B cell (primary cell): ENCODE results near the gene PIGB. TPM values are rescaled to one million over a fixed set of nuclear protein-coding genes. Genes with fewer than 3 reads are reported as not detected.
"Not testable (repeated sequence)": the region's sequence is repeated elsewhere in the genome, so short reads cannot be mapped to it uniquely, and the experiment has no call there.

Source experiments
- ATAC-seq: fragments of 200-7000 bp; cut with Tn5 transposase; one replicate; pipeline ENCODE4 v1.10.0; 2021; ENCODE audit warnings: low read depth, mild to moderate bottlenecking, moderate number of reproducible peaks, moderate library complexity
- CTCF ChIA-PET: fragments of 350-600 bp; sonication (Branson Sonifier 250); formaldehyde crosslinking; loops from one replicate; lab custom pipeline; 2021; ENCODE audit warnings: antibody characterized with exemption, inconsistent platforms; lab: Charles Lee
- POLR2A ChIA-PET: fragments of 350-600 bp; sonication (Branson Sonifier 250); formaldehyde crosslinking; loops from one replicate; lab custom pipeline; 2021; ENCODE audit warnings: antibody characterized with exemption; lab: Charles Lee
- DNase-seq: peaks from one replicate; pipeline ENCODE4 v3.0.0; 2013
- H2AFZ ChIP-seq: 2 replicates; pipeline ENCODE4 v1.6.1; 2012; ENCODE audit warnings: mild to moderate bottlenecking, low read depth, low read length; ENCODE audit not compliant: insufficient read depth, poor library complexity, severe bottlenecking
- H3K27ac ChIP-seq, 2 donors: 1 replicate in 1 of 2; 2 replicates in 1 of 2; pipeline ENCODE4 v1.5.1; 2012 to 2013; ENCODE audit warnings: low read length in 2 of 2, mild to moderate bottlenecking in 2 of 2, moderate library complexity in 1 of 2
- H3K27me3 ChIP-seq, 4 experiments: fragments of 200-600 bp in 1 of 4; sonication (generic) in 1 of 4; replicated peaks in 1 of 4; 1 replicate in 2 of 4; 2 replicates in 2 of 4; pipeline versions ENCODE4 v1.6.1 to v1.7.0; 2013 to 2016; ENCODE audit warnings: low read length in 3 of 4, mild to moderate bottlenecking in 2 of 4, mixed read lengths in 1 of 4, moderate library complexity in 1 of 4; ENCODE audit not compliant: insufficient read depth in 4 of 4, control insufficient read depth in 3 of 4; ENCODE audit errors: control extremely low read depth in 1 of 4
- H3K36me3 ChIP-seq, 2 experiments: replicated peaks in 1 of 2; 1 replicate in 1 of 2; 2 replicates in 1 of 2; pipeline versions ENCODE4 v1.6.1 to v1.7.1; 2013; ENCODE audit warnings: low read length in 1 of 2; ENCODE audit not compliant: insufficient read depth in 2 of 2, control insufficient read depth in 1 of 2; ENCODE audit errors: control extremely low read depth in 1 of 2, extremely low read depth in 1 of 2
- H3K4me1 ChIP-seq, 2 donors: fragments of 200-600 bp in 1 of 2; sonication (generic) in 1 of 2; 1 replicate in 1 of 2; 2 replicates in 1 of 2; pipeline versions ENCODE4 v1.5.1 to v1.6.1; 2013 to 2017; ENCODE audit warnings: low read length in 2 of 2; ENCODE audit not compliant: control insufficient read depth in 2 of 2, insufficient read depth in 2 of 2
- H3K4me2 ChIP-seq: replicated peaks from 2 replicates; pipeline ENCODE3; 2012; ENCODE audit warnings: mild to moderate bottlenecking, low read depth, low read length; ENCODE audit not compliant: poor library complexity, severe bottlenecking
- H3K4me3 ChIP-seq, 5 experiments: fragments of 200-600 bp in 1 of 5; sonication (generic) in 1 of 5; 1 replicate in 3 of 5; 2 replicates in 2 of 5; pipeline versions ENCODE4 v1.5.1 to v1.7.0; 2011 to 2016; ENCODE audit warnings: low read length in 4 of 5, mild to moderate bottlenecking in 4 of 5, low read depth in 2 of 5, control low read depth in 1 of 5, moderate library complexity in 1 of 5; ENCODE audit not compliant: insufficient read depth in 1 of 5; ENCODE audit errors: control extremely low read depth in 1 of 5, extremely low read depth in 1 of 5
- H3K79me2 ChIP-seq: fragments of 200-600 bp; sonication (generic); one replicate; pipeline ENCODE4 v1.6.0; 2016; ENCODE audit warnings: low read length; ENCODE audit not compliant: control insufficient read depth, insufficient read depth
- H3K9ac ChIP-seq: fragments of 200-600 bp; sonication (generic); 2 replicates; pipeline ENCODE4 v1.6.1; 2017; ENCODE audit warnings: mild to moderate bottlenecking, low read length, moderate library complexity
- H3K9me3 ChIP-seq, 3 donors: one replicate each; pipeline versions ENCODE4 v1.6.1 to v1.7.1; 2013; ENCODE audit warnings: low read length in 2 of 3; ENCODE audit not compliant: control insufficient read depth in 2 of 3, insufficient read depth in 1 of 3; ENCODE audit errors: control extremely low read depth in 1 of 3
- H4K20me1 ChIP-seq: 2 replicates; pipeline ENCODE4 v1.6.0; 2012; ENCODE audit warnings: mild to moderate bottlenecking, low read length; ENCODE audit not compliant: insufficient read depth, control insufficient read depth, poor library complexity, severe bottlenecking
- H3K27ac Mint-ChIP-seq: one replicate; pipeline ENCODE4 v1.8.0; 2021; ENCODE audit warnings: mixed read lengths
- H3K27me3 Mint-ChIP-seq: one replicate; pipeline ENCODE4 v1.8.0; 2021; ENCODE audit warnings: mixed read lengths
- H3K4me1 Mint-ChIP-seq: one replicate; pipeline ENCODE4 v1.8.0; 2021; ENCODE audit warnings: mixed read lengths
- H3K4me3 Mint-ChIP-seq: one replicate; pipeline ENCODE4 v1.8.0; 2021; ENCODE audit warnings: mixed read lengths
- H3K9me3 Mint-ChIP-seq: one replicate; pipeline ENCODE4 v1.8.0; 2022; ENCODE audit warnings: mixed read lengths; ENCODE audit not compliant: insufficient read depth
- EZH2 ChIP-seq: IDR thresholded peaks from 2 replicates; pipeline ENCODE4 v1.6.1; 2012; ENCODE audit warnings: borderline replicate concordance, low read depth, mild to moderate bottlenecking, moderate library complexity, low read length; ENCODE audit not compliant: insufficient read depth, poor library complexity, severe bottlenecking
- WGBS: methylation state at CpG from one replicate; pipeline ENCODE4 v1.1.5; 2013; ENCODE audit warnings: missing lambda C conversion rate; ENCODE audit not compliant: insufficient coverage; 5-methylcytosine and 5-hydroxymethylcytosine counted together
- intact Hi-C: fragments of 100-400 bp; cut with micrococcal nuclease; formaldehyde crosslinking; loops from one replicate; pipeline ENCODE4 v1.10.0; 2022
- polyA plus RNA-seq: library from polyadenylated mRNA; depleted of rRNA; stranded (reverse); fragments of >200 nt; gene quantifications from 2 replicates; pipeline ENCODE4 v1.2.3, GENCODE V29; 2012
- total RNA-seq, 2 donors: library from RNA; stranded (reverse); fragments of 120-200 nt in 1 of 2; gene quantifications; 1 replicate in 1 of 2; 2 replicates in 1 of 2; pipeline versions ENCODE4 v1.2.3 to v1.2.4, GENCODE V29; 2013 to 2022
- TF ChIP-seq, protein P1 (sequence below): fragments of 200-600 bp; IDR thresholded peaks from one replicate; pipeline ENCODE4 v1.8.0; 2022; ENCODE audit warnings: antibody characterized with exemption, mild to moderate bottlenecking

The PIGB gene
- total and polyA plus RNA-seq, 2 donors (not counting 1 experiment from before 2014, with no cell fraction given) = 21.1 to 41.7 TPM

DNA sequence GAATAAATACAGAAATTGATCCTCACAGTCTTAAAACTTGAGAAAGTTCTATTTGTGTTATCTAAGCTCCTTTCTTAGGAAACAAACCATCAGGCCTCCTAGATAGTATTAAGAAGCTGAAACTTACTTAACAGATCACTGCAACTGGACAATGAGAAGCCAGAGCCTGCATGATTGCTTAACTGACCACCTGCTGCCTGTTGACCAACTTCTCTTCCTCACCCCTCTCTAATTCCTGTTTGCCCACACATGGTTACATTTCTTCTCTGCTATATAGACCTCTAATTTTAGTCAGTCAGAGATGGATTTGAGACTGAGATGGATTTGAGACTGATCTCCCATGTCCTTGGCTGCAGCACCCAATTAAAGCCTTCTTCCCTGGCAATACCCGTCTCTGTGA is 75.7 kb downstream of the PIGB start:
- H3K36me3 ChIP-seq = peaks cover 0 to 1% of the 10 kb centered on the region in 2 experiments
- no peaks in the 10 kb centered on the region for H3K9me3 ChIP-seq
- H2AFZ ChIP-seq = no peak overlapping the region
- no peaks in the 10 kb centered on the region for H3K27me3 ChIP-seq
- H3K27ac ChIP-seq = no peak overlapping the region
- H3K4me1 Mint-ChIP-seq = peaks cover 3% of the 10 kb centered on the region
- H3K27me3 Mint-ChIP-seq = no peaks in the 10 kb centered on the region
- intact Hi-C loops = no loop called here
- DNase-seq = no peak
- H3K79me2 ChIP-seq = peaks cover 16% of the 10 kb centered on the region
- H4K20me1 ChIP-seq = peaks cover 21% of the 10 kb centered on the region
- H3K4me3 ChIP-seq = no peak overlapping the region
- TF ChIP-seq, protein P1, sequence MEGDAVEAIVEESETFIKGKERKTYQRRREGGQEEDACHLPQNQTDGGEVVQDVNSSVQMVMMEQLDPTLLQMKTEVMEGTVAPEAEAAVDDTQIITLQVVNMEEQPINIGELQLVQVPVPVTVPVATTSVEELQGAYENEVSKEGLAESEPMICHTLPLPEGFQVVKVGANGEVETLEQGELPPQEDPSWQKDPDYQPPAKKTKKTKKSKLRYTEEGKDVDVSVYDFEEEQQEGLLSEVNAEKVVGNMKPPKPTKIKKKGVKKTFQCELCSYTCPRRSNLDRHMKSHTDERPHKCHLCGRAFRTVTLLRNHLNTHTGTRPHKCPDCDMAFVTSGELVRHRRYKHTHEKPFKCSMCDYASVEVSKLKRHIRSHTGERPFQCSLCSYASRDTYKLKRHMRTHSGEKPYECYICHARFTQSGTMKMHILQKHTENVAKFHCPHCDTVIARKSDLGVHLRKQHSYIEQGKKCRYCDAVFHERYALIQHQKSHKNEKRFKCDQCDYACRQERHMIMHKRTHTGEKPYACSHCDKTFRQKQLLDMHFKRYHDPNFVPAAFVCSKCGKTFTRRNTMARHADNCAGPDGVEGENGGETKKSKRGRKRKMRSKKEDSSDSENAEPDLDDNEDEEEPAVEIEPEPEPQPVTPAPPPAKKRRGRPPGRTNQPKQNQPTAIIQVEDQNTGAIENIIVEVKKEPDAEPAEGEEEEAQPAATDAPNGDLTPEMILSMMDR = no peak
- no peak for TF ChIP-seq EZH2
- ChIA-PET CTCF (interaction anchor here (1.7 kb wide), 1 partner anchor 40 kb away, joined by 3 read pairs; no protein-coding TSS in a partner anchor), POLR2A (no interaction called here)
- no peak for ATAC-seq
- H3K4me3 Mint-ChIP-seq = no peak overlapping the region
- H3K9me3 Mint-ChIP-seq = no peaks in the 10 kb centered on the region
- no peaks in the 10 kb centered on the region for H3K4me1 ChIP-seq
- WGBS = 90% methylated on average over 1 of the region's 1 CpG
- H3K27ac Mint-ChIP-seq = no peak overlapping the region
- H3K4me2 ChIP-seq = no peak overlapping the region
- no peak overlapping the region for H3K9ac ChIP-seq

DNA sequence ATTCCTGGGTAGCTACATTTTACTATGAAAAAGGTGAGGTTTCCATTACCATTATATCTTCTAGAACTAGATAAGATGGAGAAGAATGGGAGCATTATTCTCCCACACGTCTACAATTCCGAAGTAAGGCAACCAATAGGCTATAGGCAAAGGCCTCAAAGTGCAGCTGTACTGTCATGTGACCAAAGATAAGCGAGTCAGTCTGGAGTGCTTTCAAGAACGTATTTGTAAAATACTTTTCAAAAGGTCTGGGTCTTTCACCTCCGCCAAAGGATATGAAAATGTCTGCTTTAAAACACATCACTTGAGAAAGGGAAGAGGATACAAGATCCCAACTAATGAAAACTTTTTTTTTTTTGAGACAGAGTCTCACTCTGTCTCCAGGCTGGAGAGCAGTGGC is 79.2 kb downstream of the PIGB start:
- Histone ChIP-seq H3K9ac (no peak overlapping the region), H3K79me2 (peaks cover 47% of the 10 kb centered on the region), H3K27ac (no peak overlapping the region), H4K20me1 (peaks cover 8% of the 10 kb centered on the region), H3K27me3 (no peaks in the 10 kb centered on the region), H3K36me3 (peaks cover 0 to 1% of the 10 kb centered on the region in 2 experiments), H3K4me1 (peaks cover 0 to 7% of the 10 kb centered on the region in 2 donors), H3K4me2 (no peak overlapping the region), H3K9me3 (no peaks in the 10 kb centered on the region), H2AFZ (no peak overlapping the region), H3K4me3 (no peak overlapping the region)
- H3K27ac Mint-ChIP-seq = no peak overlapping the region
- TF ChIP-seq EZH2 = no peak
- TF ChIP-seq, protein P1 = no peak
- no peaks in the 10 kb centered on the region for H3K27me3 Mint-ChIP-seq
- H3K9me3 Mint-ChIP-seq = no peaks in the 10 kb centered on the region
- H3K4me3 Mint-ChIP-seq = no peak overlapping the region
- H3K4me1 Mint-ChIP-seq = peaks cover 15% of the 10 kb centered on the region
- intact Hi-C loops = no loop called here
- DNase-seq (no peak), ATAC-seq (no peak)
- POLR2A ChIA-PET = no interaction called here
- CTCF ChIA-PET = interaction anchor here (3.0 kb wide), 1 partner anchor 10 kb away, joined by 9 read pairs; the partner anchor contains the start of genes CCPG1 and PIERCE2
- WGBS = 100% methylated on average over 3 of the region's 5 CpGs

DNA sequence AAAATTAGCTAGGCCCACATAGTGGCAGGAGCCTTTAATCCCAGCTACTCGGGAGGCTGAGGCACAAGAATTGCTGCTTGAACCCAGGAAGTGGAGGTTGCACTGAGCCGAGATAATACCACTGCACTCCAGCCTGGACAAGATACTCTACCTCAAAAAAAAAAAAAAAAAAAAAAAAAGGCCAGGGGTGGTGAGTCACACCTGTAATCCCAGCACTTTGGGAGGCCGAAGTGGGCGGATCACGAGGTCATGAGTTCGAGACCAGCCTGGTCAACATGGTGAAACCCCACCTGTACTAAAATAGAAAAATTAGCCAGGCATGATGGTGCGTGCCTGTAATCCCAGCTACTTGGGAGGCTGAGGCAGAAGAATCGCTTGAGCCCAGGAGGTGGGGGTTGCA is 81.0 kb downstream of the PIGB start:
- peaks cover 62% of the 10 kb centered on the region for H3K79me2 ChIP-seq
- POLR2A ChIA-PET = not testable (repeated sequence)

More for the DNA sequence above, 81.0 kb downstream of the PIGB start:
- H3K9me3 Mint-ChIP-seq, H3K4me2 ChIP-seq, H3K27ac Mint-ChIP-seq, H3K9me3 ChIP-seq, H3K36me3 ChIP-seq, H3K9ac ChIP-seq, H3K27ac ChIP-seq, DNase-seq, H2AFZ ChIP-seq, H3K4me3 Mint-ChIP-seq, H4K20me1 ChIP-seq, H3K27me3 Mint-ChIP-seq, ATAC-seq, H3K27me3 ChIP-seq, H3K4me3 ChIP-seq, intact Hi-C loops, CTCF ChIA-PET: not testable (repeated sequence)
- peaks cover 3 to 16% of the 10 kb centered on the region in 2 donors for H3K4me1 ChIP-seq
- 100% methylated on average over 3 of the region's 8 CpGs for WGBS
- peaks cover 23% of the 10 kb centered on the region for H3K4me1 Mint-ChIP-seq
